ENCODE measurements around the gene SEC14L3. TPM values are rescaled to one million over a fixed set of nuclear protein-coding genes. Genes with fewer than 3 reads are reported as not detected.

The SEC14L3 gene
- total RNA-seq, 4 donors from 2014 or later = 0.19 TPM; not detected in 3

DNA sequence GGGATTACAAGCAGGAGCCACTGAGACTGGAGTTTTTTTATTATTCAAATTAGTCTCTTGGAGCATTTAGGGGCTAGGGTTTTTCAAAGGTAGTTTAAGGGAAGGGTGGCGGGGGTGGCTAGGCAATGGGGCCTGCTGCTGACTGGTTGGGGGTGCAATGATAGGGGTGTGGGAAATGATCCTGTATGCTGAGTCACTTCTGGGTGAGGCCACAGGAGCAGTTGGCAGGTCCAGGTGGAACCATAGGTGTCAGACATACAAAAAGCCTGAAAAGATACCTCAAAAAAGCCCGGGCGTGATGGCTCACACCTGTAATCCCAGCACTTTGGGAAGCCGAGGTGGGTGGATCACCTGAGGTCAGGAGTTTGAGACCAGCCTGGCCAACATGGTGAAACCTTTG, 32.6 kb downstream of the SEC14L3 start:
- TF ChIP-seq POLR2A (IDR thresholded peaks at IDR 0.05) = no peak
- TF ChIP-seq, protein P1, sequence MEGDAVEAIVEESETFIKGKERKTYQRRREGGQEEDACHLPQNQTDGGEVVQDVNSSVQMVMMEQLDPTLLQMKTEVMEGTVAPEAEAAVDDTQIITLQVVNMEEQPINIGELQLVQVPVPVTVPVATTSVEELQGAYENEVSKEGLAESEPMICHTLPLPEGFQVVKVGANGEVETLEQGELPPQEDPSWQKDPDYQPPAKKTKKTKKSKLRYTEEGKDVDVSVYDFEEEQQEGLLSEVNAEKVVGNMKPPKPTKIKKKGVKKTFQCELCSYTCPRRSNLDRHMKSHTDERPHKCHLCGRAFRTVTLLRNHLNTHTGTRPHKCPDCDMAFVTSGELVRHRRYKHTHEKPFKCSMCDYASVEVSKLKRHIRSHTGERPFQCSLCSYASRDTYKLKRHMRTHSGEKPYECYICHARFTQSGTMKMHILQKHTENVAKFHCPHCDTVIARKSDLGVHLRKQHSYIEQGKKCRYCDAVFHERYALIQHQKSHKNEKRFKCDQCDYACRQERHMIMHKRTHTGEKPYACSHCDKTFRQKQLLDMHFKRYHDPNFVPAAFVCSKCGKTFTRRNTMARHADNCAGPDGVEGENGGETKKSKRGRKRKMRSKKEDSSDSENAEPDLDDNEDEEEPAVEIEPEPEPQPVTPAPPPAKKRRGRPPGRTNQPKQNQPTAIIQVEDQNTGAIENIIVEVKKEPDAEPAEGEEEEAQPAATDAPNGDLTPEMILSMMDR (IDR thresholded peaks at IDR 0.05) = no peak
- Histone ChIP-seq H3K4me3 (no peak overlapping the region), H3K36me3 (no peaks in the 10 kb centered on the region), H3K4me1 (peaks cover 0 to 65% (median 5%) of the 10 kb centered on the region in 3 donors), H3K27me3 (peaks cover 0 to 37% (median 0%) of the 10 kb centered on the region in 4 donors), H3K9me3 (no peaks in the 10 kb centered on the region), H3K27ac (peak overlapping the region; percentile 21 to 88 (median 80))
- intact Hi-C loops (cut with DNase I) = no loop called here
- 47 to 60% methylated on average over 3 to 4 of the region's 4 CpGs for WGBS, 2 donors
- DNase-seq = no peak

DNA sequence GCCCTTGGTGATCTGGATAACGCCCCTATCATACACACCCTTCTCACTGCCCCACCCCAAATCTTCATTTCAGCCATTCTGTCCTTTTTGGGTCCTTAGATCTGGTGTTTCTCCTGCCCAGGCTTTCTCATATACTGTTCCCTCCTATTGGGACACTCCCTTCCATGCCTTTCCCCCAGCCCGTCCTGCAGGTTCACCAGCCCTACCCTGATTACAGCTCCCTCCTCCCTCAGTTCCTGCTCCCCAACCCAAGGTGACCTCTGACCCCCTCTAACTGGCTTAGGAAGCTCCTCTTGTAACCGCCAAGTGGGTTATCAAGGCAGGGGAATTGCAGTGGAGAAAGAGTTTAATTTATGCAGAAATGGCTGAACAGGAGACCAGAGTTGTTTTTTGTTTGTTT, 33.3 kb downstream of the SEC14L3 start:
- Histone ChIP-seq H3K36me3 (no peaks in the 10 kb centered on the region), H3K4me3 (no peak overlapping the region), H3K27me3 (peaks cover 0 to 33% (median 0%) of the 10 kb centered on the region in 4 donors), H3K9me3 (no peaks in the 10 kb centered on the region), H3K27ac (peak overlapping the region; percentile 39 to 88 (median 80)), H3K4me1 (peaks cover 0 to 60% (median 5%) of the 10 kb centered on the region in 3 donors)
- DNase-seq = no peak
- no peak for TF ChIP-seq POLR2A (IDR thresholded peaks at IDR 0.05)
- TF ChIP-seq, protein P1 (IDR thresholded peaks at IDR 0.05) = no peak
- intact Hi-C loops (cut with DNase I) = no loop called here
- WGBS, 2 donors = 69 to 81% methylated on average over 3 of the region's 3 CpGs

DNA sequence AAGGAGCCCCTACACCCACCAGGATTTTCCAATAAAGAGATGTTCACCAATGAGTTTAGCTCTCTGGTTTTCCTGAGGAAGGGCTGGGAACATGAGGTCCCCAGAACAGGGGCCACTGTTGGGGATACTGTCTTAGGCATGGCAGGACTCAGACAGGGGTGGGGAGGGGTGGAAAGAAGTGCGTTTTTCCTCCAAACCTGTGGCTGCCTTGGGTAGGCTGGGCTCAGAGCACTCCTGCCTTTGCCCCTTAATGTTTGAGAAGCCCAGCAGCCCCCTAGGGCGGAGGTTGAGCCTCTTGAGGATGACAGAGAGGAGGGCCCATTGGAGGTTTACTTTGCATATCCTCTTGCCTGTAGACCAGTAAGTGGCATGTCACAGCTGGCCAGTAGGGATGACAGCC, 35.6 kb downstream of the SEC14L3 start:
- H3K36me3 ChIP-seq = no peaks in the 10 kb centered on the region
- 42 to 69% methylated on average over 2 of the region's 2 CpGs for WGBS, 2 donors
- intact Hi-C loops (cut with DNase I) = no loop called here
- peak overlapping the region; percentile 10 to 71 (median 62) for H3K27ac ChIP-seq
- H3K4me3 ChIP-seq = no peak overlapping the region
- TF ChIP-seq POLR2A (IDR thresholded peaks at IDR 0.05) = no peak
- TF ChIP-seq, protein P1 (IDR thresholded peaks at IDR 0.05) = no peak
- H3K4me1 ChIP-seq = peaks cover 0 to 52% (median 5%) of the 10 kb centered on the region in 3 donors
- DNase-seq = no peak
- H3K27me3 ChIP-seq = peaks cover 0 to 30% (median 0%) of the 10 kb centered on the region in 4 donors
- H3K9me3 ChIP-seq = no peaks in the 10 kb centered on the region

DNA sequence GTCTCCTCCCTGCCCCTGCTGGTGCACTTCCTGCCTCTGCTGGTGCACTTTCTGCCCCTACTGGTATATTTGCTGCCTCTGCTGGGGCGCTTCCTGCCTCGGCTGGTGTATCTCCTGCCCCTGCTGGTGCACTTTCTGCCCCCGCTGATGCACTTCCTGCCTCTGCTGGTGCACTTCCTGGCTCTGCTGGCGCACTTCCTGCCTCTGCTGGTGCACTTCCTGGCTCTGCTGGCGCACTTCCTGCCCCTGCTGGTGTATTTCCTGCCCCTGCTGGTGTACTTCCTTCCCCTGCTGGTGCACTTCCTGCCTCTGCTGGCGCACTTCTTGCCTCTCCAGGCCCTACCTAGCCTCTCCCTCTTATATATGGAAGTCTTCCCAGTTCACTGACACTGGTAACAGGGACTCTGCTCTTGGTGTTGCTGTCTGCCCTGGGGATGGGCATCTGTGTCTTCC, 36.1 kb downstream of the SEC14L3 start:
- DNase-seq = no peak
- 41 to 76% methylated on average over 6 of the region's 6 CpGs for WGBS, 2 donors
- no peaks in the 10 kb centered on the region for H3K36me3 ChIP-seq
- H3K4me3 ChIP-seq = peak overlapping the region in 1 of 4 donors; percentile 35
- H3K27ac ChIP-seq = peak overlapping the region; percentile 10 to 71 (median 62)
- no peaks in the 10 kb centered on the region for H3K9me3 ChIP-seq
- peak in 1 of 4 donors; percentile 34 for TF ChIP-seq POLR2A (IDR thresholded peaks at IDR 0.05)
- TF ChIP-seq, protein P1 (IDR thresholded peaks at IDR 0.05) = peak in 2 of 6 experiments; percentile 2 to 21
- H3K27me3 ChIP-seq = peaks cover 0 to 26% (median 0%) of the 10 kb centered on the region in 4 donors
- H3K4me1 ChIP-seq = peaks cover 0 to 48% (median 5%) of the 10 kb centered on the region in 3 donors
- intact Hi-C loops (cut with DNase I) = no loop called here

DNA sequence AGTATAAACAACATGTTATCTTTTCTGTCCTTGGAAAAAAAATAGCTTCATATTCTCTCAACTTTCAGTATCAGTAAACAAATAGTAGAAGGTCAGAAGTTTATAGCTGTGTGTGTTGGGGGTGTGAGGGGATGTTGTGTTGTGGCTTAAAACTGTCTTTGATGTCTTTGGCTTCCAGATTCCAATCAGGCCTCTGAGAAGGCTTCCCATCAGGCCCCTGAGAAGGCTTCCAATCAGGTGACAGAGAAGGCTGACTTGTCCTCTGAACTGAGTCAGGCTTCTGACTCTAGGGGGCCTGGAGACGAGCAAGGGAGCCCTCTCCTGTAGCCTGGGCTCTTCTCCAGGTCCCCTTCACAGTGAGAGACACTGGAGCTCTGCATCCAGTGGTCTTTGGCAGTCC, 37.0 kb downstream of the SEC14L3 start:
- intact Hi-C loops (cut with DNase I) = no loop called here
- Histone ChIP-seq H3K36me3 (no peaks in the 10 kb centered on the region), H3K27me3 (peaks cover 0 to 18% (median 0%) of the 10 kb centered on the region in 4 donors), H3K9me3 (no peaks in the 10 kb centered on the region), H3K27ac (peak overlapping the region in 1 of 4 donors; percentile 61), H3K4me1 (peaks cover 0 to 39% (median 4%) of the 10 kb centered on the region in 3 donors), H3K4me3 (no peak overlapping the region)
- no CpG with 5 or more reads among the region's 1 CpG for whole genome bisulfite sequencing, 2 donors
- no peak for DNase-seq
- TF ChIP-seq POLR2A (IDR thresholded peaks at IDR 0.05) = no peak
- TF ChIP-seq, protein P1 (IDR thresholded peaks at IDR 0.05) = no peak
